Activated CD8-positive, alpha-beta memory T cell treated with anti-CD3 and anti-CD28 coated beads for 1 hour (primary cell): ENCODE measurements around the gene HNRNPR.
A peak's percentile ranks its signal among the peaks of the same experiment; 100 is the strongest.
"Not testable (repeated sequence)": the region's sequence is repeated elsewhere in the genome, so short reads cannot be mapped to it uniquely, and the experiment has no call there.

Experiments used
- DNase-seq, 2 donors: peaks; one replicate each; pipeline ENCODE4 v3.0.0-alpha.2; 2020; ENCODE audit warnings: low read depth in 1 of 2; ENCODE audit errors: extremely low read depth in 1 of 2

The HNRNPR gene

GRCh38 chr1:23344111-23344986, at the start of gene HNRNPR:
Gene HNRNPR, minus strand, starts transcription at chr1:23344284. Its CDS starts 3,276 bp downstream, at chr1:23341008.
- DNase-seq, result peak; percentile 98

GRCh38 chr1:23393706-23394105, 49.6 kb upstream of the HNRNPR start:
- no peak for DNase-seq

GRCh38 chr1:23392125-23392855, 48.2 kb upstream of the HNRNPR start:
- DNase-seq, result no peak

- no peak for DNase-seq
Observed at GRCh38 chr1:23389837-23390321, 45.8 kb upstream of the HNRNPR start.

- no peak for DNase-seq
Observed at GRCh38 chr1:23387494-23387893, 43.4 kb upstream of the HNRNPR start.

GRCh38 chr1:23385119-23385621, 41.1 kb upstream of the HNRNPR start:
- DNase-seq, result no peak

- DNase-seq, result no peak
Observed at GRCh38 chr1:23384312-23385058, 40.4 kb upstream of the HNRNPR start.

- DNase-seq, result no peak
Observed at GRCh38 chr1:23383577-23384311, 39.7 kb upstream of the HNRNPR start.

GRCh38 chr1:23381233-23381885, 37.3 kb upstream of the HNRNPR start:
- no peak for DNase-seq

GRCh38 chr1:23380719-23381118, 36.6 kb upstream of the HNRNPR start:
- DNase-seq, result no peak

GRCh38 chr1:23380236-23380635, 36.2 kb upstream of the HNRNPR start:
- DNase-seq, result not testable (repeated sequence)

- DNase-seq, result no peak
Observed at GRCh38 chr1:23376890-23377811, 33.1 kb upstream of the HNRNPR start.

GRCh38 chr1:23374079-23374735, 30.1 kb upstream of the HNRNPR start:
- not testable (repeated sequence) for DNase-seq

- no peak for DNase-seq
Observed at GRCh38 chr1:23371987-23372880, 28.1 kb upstream of the HNRNPR start.

- DNase-seq, result no peak
Observed at GRCh38 chr1:23370709-23371584, 26.9 kb upstream of the HNRNPR start.

- no peak for DNase-seq
Observed at GRCh38 chr1:23370330-23370708, 26.2 kb upstream of the HNRNPR start.
